Panc1 (cell line): ENCODE data around the gene NOL9.

Experiments used
- POLR2AphosphoS5 ChIP-seq: IDR thresholded peaks from 2 replicates; pipeline ENCODE4 v1.6.1; 2012; ENCODE audit warnings: mild to moderate bottlenecking, low read depth, low read length, moderate library complexity
- SIN3A ChIP-seq: IDR thresholded peaks from 2 replicates; pipeline ENCODE4 v1.6.1; 2012; ENCODE audit warnings: low read depth, mild to moderate bottlenecking, low read length, moderate library complexity, borderline replicate concordance; ENCODE audit not compliant: insufficient read depth
- TF ChIP-seq, protein P1 (sequence below): fragments of 450-650 bp; IDR thresholded peaks from 2 replicates; pipeline ENCODE4 v1.5.1; 2017; ENCODE audit warnings: mild to moderate bottlenecking

GRCh38 chr1:6590046-6590445 lies 35.7 kb upstream of the NOL9 start:
- TF ChIP-seq, protein P1, sequence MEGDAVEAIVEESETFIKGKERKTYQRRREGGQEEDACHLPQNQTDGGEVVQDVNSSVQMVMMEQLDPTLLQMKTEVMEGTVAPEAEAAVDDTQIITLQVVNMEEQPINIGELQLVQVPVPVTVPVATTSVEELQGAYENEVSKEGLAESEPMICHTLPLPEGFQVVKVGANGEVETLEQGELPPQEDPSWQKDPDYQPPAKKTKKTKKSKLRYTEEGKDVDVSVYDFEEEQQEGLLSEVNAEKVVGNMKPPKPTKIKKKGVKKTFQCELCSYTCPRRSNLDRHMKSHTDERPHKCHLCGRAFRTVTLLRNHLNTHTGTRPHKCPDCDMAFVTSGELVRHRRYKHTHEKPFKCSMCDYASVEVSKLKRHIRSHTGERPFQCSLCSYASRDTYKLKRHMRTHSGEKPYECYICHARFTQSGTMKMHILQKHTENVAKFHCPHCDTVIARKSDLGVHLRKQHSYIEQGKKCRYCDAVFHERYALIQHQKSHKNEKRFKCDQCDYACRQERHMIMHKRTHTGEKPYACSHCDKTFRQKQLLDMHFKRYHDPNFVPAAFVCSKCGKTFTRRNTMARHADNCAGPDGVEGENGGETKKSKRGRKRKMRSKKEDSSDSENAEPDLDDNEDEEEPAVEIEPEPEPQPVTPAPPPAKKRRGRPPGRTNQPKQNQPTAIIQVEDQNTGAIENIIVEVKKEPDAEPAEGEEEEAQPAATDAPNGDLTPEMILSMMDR = no peak
- no peak for TF ChIP-seq POLR2AphosphoS5
- TF ChIP-seq SIN3A = no peak
